Endothelial cell (in vitro differentiated cells): ENCODE results near the gene FAM135A. TPM values are rescaled to one million over a fixed set of nuclear protein-coding genes. Genes with fewer than 3 reads are reported as not detected.
"Not testable (repeated sequence)": the region's sequence is repeated elsewhere in the genome, so short reads cannot be mapped to it uniquely, and the experiment has no call there.

ENCODE experiments used
- DNase-seq: peaks from one replicate; pipeline ENCODE4 v3.0.0; 2021; ENCODE audit warnings: low spot score
- H3K27ac Mint-ChIP-seq: one replicate; pipeline ENCODE4 v1.8.0; 2021; ENCODE audit warnings: mixed read lengths, inconsistent platforms; ENCODE audit not compliant: unreplicated experiment
- H3K27me3 Mint-ChIP-seq: one replicate; pipeline ENCODE4 v1.8.0; 2021; ENCODE audit warnings: mild to moderate bottlenecking, moderate library complexity, mixed read lengths, inconsistent platforms; ENCODE audit not compliant: unreplicated experiment
- H3K36me3 Mint-ChIP-seq: one replicate; pipeline ENCODE4 v1.8.0; 2021; ENCODE audit warnings: mild to moderate bottlenecking, low read depth, mixed read lengths, inconsistent platforms; ENCODE audit not compliant: unreplicated experiment
- H3K4me1 Mint-ChIP-seq: one replicate; pipeline ENCODE4 v1.8.0; 2021; ENCODE audit warnings: mild to moderate bottlenecking, mixed read lengths, inconsistent platforms; ENCODE audit not compliant: unreplicated experiment
- H3K4me3 Mint-ChIP-seq: one replicate; pipeline ENCODE4 v1.8.0; 2021; ENCODE audit warnings: mild to moderate bottlenecking, mixed read lengths, inconsistent platforms; ENCODE audit not compliant: unreplicated experiment
- H3K9me3 Mint-ChIP-seq: one replicate; pipeline ENCODE4 v1.8.0; 2021; ENCODE audit warnings: mixed read lengths, inconsistent platforms; ENCODE audit not compliant: unreplicated experiment
- total RNA-seq: library from RNA; stranded (reverse); fragmentation: NEBNext Ultra II Directional; extraction: Animal tissue kit (Norgen Biotek cat#: 25700); gene quantifications from one replicate; pipeline ENCODE4 v1.2.1, GENCODE V29; 2021; ENCODE audit not compliant: unreplicated experiment
- TF ChIP-seq, protein P1 (sequence below): fragments of 200-600 bp; sonication (generic); IDR thresholded peaks from one replicate; pipeline ENCODE4 v1.5.0; 2021; ENCODE audit warnings: antibody characterized with exemption; ENCODE audit not compliant: unreplicated experiment

The FAM135A gene
- total RNA-seq, 1 donor from 2014 or later, result 31.2 TPM

DNA sequence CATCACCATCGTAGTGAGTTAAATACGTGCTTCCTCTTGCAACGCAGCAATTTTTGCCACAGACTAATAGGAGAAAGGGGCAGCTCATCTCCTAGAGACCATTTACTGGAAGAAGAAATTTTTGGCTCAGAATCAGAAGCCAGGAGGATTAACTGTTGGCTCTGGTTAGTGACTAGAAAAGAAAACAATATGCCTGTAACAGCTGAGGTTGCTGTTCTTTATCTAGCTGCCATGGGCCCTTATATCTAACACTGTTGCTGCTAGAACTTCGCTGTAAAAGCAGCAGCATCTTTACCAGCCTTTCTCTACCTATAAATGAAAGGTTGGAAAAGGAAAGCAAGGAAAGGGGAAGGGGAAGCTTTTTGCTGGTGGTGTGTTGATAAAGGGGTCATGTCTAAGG, 65.9 kb downstream of the FAM135A start:
- Mint-ChIP-seq H3K27ac (no peak overlapping the region), H3K27me3 (no peaks in the 10 kb centered on the region)

GRCh38 chr6:70486638-70487037, 73.3 kb downstream of the FAM135A start:
- H3K4me3 Mint-ChIP-seq, H3K36me3 Mint-ChIP-seq, H3K27me3 Mint-ChIP-seq, H3K9me3 Mint-ChIP-seq, H3K4me1 Mint-ChIP-seq, DNase-seq, H3K27ac Mint-ChIP-seq: not testable (repeated sequence)

More for the DNA sequence above, 65.9 kb downstream of the FAM135A start:
- Mint-ChIP-seq H3K9me3 (no peaks in the 10 kb centered on the region), H3K36me3 (peaks cover 19% of the 10 kb centered on the region), H3K4me3 (no peak overlapping the region), H3K4me1 (peaks cover 5% of the 10 kb centered on the region)
- no peak for DNase-seq
- TF ChIP-seq, protein P1, sequence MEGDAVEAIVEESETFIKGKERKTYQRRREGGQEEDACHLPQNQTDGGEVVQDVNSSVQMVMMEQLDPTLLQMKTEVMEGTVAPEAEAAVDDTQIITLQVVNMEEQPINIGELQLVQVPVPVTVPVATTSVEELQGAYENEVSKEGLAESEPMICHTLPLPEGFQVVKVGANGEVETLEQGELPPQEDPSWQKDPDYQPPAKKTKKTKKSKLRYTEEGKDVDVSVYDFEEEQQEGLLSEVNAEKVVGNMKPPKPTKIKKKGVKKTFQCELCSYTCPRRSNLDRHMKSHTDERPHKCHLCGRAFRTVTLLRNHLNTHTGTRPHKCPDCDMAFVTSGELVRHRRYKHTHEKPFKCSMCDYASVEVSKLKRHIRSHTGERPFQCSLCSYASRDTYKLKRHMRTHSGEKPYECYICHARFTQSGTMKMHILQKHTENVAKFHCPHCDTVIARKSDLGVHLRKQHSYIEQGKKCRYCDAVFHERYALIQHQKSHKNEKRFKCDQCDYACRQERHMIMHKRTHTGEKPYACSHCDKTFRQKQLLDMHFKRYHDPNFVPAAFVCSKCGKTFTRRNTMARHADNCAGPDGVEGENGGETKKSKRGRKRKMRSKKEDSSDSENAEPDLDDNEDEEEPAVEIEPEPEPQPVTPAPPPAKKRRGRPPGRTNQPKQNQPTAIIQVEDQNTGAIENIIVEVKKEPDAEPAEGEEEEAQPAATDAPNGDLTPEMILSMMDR, result no peak

DNA sequence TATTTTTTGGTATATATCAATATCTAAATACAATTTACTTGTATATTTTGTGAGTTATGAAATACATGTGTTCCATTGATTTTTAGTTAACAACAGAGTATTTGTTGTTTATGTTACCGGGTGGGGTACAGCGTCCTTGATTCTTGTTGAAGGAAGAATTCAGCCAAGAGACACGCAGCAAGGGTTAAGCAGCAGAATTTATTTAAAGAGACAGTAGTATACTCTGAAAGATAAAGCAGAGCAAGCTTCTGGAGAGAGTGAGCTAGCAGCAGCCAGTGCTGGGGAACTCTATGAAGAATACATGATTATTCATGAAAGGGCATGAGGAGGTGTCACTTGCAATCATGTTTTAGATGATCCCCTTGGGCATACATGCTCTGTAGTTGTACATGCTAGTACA, 76.1 kb downstream of the FAM135A start:
- H3K27ac Mint-ChIP-seq, result no peak overlapping the region
- H3K4me3 Mint-ChIP-seq, result no peak overlapping the region
- H3K27me3 Mint-ChIP-seq, result no peaks in the 10 kb centered on the region
- no peaks in the 10 kb centered on the region for H3K4me1 Mint-ChIP-seq
- TF ChIP-seq, protein P1, result no peak
- no peaks in the 10 kb centered on the region for H3K9me3 Mint-ChIP-seq
- DNase-seq, result no peak
- H3K36me3 Mint-ChIP-seq, result no peaks in the 10 kb centered on the region

- no peaks in the 10 kb centered on the region for H3K9me3 Mint-ChIP-seq
- no peak overlapping the region for H3K4me3 Mint-ChIP-seq
- H3K27ac Mint-ChIP-seq, result no peak overlapping the region
- TF ChIP-seq, protein P1, result no peak
- H3K4me1 Mint-ChIP-seq, result no peaks in the 10 kb centered on the region
- DNase-seq, result no peak
- H3K36me3 Mint-ChIP-seq, result peaks cover 13% of the 10 kb centered on the region
- peaks cover under 1% of the 10 kb centered on the region for H3K27me3 Mint-ChIP-seq
Measured at GRCh38 chr6:70494833-70495232, 81.5 kb downstream of the FAM135A start.

DNA sequence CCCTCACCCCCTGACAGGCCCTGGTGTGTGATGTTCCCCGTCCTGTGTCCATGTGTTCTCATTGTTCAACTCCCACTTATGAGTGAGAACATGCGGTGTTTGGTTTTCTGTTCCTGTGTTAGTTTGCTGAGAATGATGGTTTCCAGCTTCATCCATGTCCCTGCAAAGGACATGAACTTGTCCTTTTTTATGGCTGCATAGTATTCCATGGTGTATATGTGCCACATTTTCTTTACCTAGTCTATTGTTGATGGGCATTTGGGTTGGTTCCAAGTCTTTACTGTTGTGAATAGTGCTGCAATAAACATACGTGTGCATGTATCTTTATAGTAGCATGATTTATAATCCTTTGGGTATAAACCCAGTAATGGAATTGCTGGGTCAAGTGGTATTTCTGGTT, 82.5 kb downstream of the FAM135A start:
- DNase-seq, H3K4me1 Mint-ChIP-seq, H3K27me3 Mint-ChIP-seq, H3K9me3 Mint-ChIP-seq, H3K27ac Mint-ChIP-seq, H3K4me3 Mint-ChIP-seq: not testable (repeated sequence)
- peaks cover 21% of the 10 kb centered on the region for H3K36me3 Mint-ChIP-seq

DNA sequence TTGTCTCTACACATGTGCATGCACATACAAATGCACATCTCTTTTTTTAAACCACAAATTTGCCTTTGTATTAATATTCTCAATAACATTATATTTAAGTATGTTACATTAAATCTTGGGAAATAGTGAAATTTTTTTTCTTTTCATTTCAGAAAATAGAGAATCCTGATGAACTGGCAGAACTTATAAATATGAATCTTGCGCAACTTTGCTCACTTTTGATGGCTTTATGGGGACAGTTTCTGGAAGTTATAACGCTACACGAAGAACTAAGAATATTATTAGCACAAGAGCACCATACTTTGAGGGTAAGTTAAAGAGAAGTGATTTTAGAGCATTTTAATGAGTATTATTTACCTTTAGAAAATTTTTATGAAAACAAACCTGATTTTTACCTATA, 89.2 kb downstream of the FAM135A start:
- Mint-ChIP-seq H3K27me3 (peaks cover 2% of the 10 kb centered on the region), H3K36me3 (peaks cover 35% of the 10 kb centered on the region), H3K27ac (no peak overlapping the region), H3K9me3 (no peaks in the 10 kb centered on the region), H3K4me1 (no peaks in the 10 kb centered on the region), H3K4me3 (peak overlapping the region; percentile 66)
- TF ChIP-seq, protein P1, result no peak
- no peak for DNase-seq
